GM19395 (cell line): ENCODE data around the gene DYNLT2.
A peak's percentile ranks its signal among the peaks of the same experiment; 100 is the strongest.

Experiments used
- ATAC-seq: cut with Tn5 transposase; IDR thresholded peaks from one replicate; pipeline ENCODE4 v1.9.1; 2021; ENCODE audit warnings: mild to moderate bottlenecking, moderate library complexity; ENCODE audit not compliant: unreplicated experiment

DYNLT2 gene

DNA sequence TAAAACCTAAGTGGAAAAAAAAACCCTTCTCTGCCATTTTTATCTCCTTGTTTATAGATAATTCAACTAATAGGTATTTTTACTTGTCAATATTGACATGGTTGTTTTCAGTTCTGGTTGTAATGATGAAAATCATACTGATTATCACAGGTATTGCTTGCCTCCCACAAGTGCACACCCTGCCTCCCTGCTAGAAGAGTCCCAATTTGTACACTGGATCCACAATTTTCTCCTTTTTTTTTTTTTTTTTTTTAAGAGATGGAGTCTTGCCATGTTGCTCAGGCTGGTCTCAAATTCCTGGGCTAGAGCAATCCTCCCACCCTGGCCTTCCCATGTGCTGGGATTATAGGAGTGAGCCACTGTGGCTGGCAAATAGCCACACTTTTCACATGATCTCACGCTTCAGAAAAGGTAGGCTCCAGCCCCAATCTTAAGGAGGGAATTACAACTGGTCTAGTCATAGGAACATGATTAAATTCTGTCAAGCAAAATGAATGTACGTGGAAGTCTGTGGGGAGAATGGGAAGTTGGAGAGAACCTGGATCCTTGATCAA is 12.3 kb downstream of the DYNLT2 start:
- no peak for ATAC-seq

DNA sequence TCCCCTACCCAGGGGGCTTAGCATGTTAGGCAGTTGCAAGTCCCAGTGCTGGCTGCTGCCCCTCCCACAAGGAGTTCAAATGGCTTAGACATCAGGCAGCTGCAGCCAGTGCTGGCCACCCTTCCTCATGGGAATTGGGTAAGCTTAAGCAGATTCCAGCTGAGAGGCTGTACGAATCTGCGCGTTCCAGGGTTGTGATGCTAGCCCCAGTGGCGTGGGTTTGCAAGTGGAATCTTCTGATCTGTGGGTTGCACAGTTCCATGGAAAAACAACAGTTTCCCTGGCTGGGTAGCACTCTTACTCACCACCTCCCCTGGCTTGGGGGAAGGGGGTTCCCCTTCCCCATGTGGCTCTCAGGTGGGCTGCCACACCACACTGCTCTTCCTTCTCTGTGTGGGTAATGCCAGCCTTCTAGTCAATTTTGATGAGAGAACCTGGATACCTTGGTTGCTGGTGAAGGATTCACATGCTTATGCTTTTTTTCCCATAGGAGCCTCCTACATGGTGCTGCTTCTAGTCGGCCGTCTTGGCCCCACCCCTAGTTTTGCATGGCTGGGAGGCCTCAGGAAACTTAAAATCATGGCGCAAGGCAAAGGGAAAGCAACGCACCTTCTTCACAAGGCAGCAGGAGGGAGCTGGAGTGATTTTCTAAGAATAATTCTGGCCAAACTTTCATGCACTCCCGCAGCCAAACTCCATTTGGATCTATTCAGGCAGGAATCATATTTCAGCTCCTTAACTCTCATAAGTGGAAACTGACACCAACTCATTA is 13.0 kb downstream of the DYNLT2 start:
- ATAC-seq = no peak

DNA sequence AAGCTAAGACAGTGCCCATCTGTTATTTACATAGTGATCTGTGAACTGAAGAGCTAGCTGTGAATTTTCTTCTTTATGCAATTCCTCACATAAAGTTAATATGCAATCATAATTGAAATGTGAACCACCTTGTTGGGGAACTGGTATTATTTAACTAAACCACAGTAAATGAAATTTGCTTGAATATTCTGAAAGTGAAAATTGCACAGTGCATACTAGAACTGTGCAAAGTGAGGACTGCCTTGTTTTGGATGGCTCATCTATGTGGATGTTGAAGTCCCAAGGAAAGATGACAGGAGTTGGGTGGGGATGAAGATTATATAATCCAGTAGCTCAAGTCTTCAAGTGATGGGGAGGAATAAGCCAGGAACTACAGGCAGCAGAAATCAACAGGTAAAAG is 21.4 kb downstream of the DYNLT2 start:
- ATAC-seq = no peak

DNA sequence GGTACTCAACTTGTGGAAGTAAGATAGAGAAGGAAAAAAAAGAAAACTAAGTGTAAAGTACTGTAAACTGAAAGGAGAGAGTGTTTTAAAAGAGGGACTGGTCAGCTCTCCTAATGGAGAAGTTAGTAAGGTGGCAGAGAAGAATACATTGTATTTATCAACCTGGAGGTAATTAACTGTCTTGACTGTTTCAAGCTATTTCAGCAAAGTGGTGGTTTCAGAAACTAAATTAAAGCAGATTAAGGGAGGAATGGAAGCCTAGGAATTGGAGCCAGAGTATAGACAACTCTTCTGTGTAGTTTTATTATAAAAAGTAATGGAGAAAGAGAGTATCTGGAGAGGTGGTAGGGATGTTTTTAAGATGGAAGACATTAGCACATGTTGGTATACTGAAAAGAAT is 24.4 kb downstream of the DYNLT2 start:
- no peak for ATAC-seq

DNA sequence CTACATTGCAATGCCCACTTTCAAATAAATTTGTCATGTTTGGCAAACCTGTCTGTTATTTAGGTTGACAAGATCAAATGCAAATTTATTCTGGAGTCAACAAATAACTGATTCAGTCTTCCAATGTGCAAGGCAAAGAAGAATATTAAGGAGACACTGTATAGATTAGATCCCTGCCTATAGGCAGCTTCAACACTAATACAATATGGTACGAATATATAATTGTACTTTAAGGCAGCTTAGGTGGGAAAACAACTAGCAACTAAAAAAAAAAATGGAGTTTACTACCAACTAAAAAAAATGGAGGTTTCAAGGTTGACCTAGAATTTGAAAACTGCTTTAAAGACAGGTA is 25.3 kb downstream of the DYNLT2 start:
- ATAC-seq = no peak

DNA sequence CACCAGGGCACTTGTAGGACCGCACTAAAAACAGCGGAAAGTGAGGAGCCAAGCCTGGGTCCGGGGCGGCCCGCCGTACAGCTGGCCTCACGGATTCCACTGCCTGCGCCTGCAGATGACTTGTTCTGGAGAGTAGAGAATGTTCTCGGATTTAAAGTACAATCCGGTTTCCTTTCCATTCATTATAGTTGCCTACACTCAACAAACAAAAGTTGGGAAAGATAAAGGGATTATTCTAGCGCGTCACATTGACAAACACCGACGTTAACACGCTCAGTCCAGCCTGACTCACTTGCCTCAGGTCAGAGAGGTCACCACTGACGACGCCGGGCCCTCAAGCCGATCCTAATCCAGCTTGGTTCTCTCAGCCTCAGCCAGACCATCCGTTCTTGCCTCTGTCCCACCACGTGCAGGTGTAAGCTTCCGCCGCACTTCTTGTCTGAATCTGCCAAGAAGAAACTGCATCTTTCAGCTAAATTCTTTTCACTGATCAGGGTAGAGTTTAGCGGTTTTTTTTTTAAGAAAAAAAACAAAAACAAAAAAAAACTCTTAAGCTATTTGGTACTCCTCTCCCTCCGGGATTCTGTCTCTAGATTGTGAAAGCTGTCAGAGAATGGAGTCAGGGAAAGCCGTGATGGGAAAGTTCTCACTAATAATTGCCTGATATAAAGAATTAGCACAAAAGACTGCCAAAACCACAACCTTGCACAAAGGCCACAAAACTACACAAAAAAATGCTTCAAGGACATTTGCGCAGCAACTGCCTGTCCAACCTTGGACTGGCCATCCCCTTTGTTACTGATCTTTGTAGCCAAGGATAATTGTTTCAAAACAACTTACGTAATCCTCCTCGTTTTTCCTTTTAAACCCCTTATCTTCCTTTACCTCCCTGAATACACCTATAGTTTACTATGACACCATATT is 26.0 kb downstream of the DYNLT2 start:
- ATAC-seq = peak; percentile 32

DNA sequence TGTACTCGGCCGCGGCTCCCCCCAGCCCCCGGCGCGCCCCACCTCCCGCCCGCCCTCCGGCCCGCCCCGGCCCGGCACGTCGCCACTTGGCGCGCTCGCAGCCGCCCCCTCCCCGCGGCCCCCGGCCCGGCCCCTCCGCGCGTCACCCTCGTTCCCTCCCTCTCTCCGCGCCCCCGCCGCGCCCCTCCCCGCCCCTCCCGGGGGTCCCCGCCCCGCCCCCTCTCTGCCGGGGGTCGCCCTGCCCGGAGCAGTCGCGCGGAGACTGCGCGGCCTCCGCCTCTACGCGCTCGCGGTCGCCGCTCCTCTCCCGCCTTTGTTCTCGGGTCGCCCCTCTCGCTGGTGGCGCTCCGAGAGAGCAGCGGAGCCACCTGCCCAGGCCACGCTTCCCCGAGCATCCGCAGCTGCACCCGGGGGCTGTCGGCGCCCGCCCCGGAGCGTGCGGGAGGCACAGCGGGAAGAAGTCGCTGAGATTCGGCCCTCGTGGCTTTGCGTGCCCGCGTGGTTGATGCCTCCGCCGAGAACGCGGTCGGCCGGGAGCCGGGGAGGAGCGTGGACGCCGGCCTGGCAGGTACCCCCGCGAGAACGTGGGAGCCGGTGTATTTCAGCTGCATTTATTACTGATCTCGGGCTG is 26.8 kb downstream of the DYNLT2 start, which contains the start of gene PHF10:
Gene PHF10, minus strand, starts transcription at position 7 of the 631 bp plus-strand sequence. CDS start 569 bp downstream, outside the sequence.
- ATAC-seq = peak; percentile 44

DNA sequence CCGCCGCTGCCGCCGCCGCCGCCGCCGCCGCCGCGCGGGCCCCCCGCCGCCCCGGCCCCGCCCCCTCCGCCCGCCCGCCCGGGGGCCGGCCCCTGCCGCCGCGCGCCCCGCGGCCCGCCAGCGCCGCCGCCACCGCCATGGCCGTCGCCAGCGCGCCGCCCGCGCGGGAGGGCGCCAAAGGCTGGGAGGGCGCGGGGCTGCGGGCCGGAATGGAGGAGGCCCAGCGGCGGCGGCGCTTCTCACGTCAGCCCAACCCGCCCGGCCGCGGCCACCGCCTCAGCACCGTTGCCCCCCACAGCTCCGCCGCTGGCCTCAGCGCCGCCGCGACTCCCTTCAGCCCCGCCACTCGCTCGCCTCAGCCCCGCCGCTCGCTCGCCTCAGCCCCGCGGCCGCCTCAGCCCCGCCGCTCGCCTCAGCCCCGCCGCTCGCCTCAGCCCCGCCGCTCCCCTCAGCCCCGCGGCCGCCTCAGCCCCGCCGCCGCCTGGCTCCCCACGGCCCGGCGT is 27.3 kb downstream of the DYNLT2 start:
- ATAC-seq = peak; percentile 31

DNA sequence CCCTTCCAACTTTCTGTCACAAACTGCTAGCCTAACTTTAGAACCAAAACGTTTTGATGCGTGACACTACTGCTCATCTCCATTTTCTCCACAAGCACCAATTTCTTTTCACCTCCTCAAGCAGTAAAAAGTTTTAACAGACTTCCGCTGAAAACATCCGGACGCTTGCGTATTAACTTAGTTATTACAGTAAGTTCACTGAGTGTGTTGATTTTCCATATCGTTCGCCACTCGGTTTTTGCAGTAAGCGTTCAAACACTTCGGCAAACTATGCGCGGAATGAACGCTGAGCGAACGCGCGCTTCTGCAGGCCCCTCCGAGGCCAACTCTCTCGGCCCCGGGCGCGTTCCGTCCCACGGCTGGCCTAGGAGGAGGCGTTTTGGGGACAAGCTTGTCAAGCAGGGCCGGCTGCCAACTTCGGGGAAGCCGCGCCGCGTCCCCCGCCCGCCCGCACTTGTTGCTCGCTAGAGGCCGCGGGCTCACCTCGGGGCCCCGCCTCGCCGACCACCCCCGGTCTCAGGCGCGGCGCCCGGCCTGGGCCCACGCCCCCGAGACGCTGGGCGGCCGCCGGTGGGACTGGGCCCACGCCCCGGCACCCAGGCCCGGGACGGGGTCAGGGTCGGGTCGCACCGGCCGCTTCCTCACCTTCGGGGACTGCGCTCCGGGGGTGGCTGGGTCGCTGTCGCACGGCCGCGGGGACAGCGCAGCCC is 28.0 kb downstream of the DYNLT2 start:
- ATAC-seq = peak; percentile 40

DNA sequence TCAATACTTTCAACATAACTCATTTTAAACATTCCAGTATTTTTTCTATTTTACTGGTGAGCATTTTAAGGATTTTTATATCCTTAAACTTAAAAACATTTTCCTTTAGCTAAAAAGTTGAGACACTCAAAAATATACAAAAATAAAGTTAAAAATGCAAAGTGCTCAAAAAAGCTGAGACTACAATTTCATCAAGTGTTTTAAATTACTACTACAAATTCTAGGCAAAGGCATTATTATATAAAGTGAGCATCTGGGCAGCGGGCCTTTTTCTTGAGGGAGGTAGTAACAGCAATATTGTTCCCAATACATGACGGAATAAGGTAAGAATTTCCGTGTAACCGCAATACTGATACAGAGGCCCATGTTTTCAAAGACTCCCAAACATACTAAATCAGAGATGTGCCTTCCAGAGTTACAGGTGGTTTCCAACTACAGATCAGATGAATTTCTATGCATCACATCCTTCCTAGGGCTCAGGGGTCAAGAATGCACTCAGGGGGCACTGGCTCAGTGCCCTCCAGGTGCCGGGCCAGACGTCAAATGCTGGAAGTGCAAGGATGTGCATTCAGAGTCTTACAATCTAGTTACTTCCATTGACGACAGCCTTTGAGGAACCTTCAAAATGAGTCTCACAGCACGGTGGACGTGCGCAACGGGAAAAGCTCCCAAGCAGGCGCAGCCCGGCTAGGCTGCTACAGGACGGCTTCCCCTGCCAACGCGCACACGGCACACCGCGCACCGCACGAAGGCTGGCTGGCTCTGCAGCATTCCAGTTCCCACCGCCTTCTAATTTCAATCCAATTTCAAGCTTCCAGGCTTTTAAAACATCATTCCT is 28.8 kb downstream of the DYNLT2 start:
- ATAC-seq = peak; percentile 37

DNA sequence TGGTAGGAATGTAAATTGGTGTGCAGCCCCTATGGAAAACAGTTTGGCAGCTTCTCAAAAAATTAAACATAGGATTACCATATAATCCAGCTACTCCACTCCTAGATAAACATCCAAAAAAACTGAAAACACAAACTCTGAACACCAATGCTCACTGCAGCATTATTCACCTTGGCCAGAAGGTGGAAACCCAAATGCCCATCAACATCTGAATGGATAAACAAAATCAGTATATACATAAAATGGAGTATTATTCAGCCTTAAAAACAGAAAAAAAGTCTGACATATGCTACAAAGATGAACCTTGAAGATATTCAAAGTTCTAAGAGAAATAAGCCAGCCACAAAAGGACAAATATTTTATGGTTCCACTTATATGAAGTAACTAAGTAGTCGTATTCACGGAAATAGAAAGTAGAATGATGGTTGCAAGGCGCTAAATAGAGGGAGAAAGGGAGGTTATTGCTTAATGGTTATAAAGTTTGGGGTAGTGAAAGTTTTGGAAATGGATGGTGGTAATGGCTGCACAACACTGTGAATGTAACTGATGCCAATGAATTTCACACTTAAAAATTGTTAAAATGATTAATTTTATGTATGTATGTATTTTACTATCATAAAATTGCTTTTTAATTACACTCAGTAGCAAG is 31.0 kb downstream of the DYNLT2 start:
- no peak for ATAC-seq

DNA sequence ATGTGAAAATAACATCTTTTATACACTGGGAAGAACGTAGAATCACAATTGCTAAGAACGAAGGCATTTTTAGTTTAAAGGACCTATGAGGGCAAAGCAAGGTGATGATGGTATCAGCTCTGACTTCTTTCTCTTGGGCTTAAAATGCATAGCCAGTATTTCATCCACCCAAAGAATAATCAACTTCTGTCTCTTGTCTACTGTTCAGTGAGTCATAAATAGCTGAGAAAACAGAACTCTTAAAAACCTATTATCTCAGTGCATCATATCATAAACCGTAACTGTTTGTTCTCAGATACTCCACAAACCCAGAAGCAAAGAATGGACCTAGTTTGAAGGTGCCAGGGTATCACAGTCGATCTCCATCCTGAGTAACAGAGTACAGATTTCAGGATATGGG is 32.3 kb downstream of the DYNLT2 start:
- ATAC-seq = no peak

DNA sequence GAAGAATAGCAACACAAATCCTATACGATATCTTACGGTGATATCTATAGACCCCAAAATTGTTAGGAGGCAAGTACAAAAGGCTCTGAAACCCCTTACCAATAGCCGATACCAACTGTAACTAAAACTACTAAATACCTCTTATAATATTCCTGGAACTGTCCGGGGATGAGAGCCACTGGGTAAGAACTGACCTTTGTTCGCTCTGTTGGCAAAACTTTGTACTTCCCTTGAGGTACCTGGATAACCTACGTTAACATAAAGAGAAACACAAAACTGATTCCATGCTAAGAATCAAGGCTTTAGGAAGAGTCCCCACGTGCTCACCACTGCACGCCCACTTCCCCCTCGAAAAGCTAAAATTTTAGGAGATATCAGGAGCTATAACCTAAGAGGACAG is 36.8 kb downstream of the DYNLT2 start:
- no peak for ATAC-seq

DNA sequence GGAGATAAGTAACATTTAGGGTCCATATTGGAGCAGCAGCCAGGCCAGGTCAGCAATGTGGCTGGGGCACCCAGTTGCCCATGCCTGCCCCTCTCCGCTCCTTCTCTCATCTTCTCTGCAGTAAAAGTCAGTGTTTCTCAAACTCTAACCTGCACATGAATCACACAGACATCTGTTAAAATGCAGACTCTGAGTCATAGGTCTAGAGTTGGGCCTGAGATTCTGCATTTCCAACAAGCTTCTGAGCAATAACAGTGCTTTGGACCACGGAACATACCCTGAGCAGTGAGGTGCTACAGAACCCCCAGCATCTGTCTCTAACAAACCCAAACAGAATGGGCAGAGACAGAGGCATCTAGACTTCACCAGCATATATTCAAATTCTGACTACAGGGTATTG is 37.2 kb downstream of the DYNLT2 start:
- no peak for ATAC-seq

DNA sequence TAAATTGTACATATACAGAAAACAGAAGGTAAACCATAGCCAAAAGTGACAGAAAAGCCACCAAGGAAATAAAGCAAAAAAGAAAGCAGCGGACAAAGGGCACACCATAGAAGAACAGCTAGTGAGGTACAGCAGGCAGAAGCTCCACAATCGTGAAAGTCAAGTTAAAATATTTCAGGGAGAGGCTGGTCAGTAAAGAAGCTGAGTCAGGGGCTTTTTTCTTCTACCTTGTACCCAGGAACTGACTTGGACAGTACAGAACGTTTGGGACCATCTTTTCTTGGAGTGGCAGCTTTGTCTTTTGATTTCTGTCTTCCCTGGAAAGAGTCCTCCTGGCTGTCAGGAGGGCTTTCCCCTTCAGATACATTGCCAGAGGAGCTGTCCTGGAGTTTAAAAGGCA is 41.4 kb downstream of the DYNLT2 start:
- ATAC-seq = no peak

DNA sequence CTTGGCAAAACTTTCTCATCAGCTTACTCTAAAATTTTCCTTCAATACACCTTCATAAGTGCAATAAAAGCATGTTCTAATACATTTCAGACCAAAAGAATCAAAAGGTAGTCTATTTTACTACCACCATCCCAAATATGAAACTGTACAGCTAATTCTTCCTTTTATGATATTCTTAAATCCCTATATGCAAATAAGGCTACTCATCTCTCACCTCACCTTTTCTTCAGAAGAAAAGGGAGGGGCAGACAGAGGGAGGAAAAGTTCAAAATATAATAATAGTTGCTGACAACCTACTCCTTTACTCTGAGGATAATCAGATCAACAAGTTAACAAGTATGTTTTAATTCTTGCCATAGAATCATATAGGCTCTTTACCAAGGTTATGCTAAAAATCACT is 42.1 kb downstream of the DYNLT2 start:
- no peak for ATAC-seq

DNA sequence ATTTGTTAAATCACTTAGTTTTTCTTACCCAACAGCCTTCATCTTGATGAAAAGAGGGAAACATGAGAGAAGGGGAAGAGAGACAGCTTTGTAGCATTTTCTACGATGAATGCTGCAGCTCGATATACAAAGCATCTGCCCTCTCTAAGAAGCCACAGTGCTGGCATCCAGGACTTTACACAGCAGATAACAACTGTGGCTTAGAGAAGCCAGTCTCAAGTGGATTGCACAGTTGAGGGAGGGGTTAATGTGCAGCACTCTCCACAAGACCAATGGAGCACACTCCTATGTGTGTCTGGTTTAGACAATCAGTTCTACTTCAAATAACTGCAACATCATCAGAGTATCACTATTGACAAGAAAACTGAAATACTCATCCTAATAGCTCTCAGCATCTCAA is 43.6 kb downstream of the DYNLT2 start:
- ATAC-seq = no peak

DNA sequence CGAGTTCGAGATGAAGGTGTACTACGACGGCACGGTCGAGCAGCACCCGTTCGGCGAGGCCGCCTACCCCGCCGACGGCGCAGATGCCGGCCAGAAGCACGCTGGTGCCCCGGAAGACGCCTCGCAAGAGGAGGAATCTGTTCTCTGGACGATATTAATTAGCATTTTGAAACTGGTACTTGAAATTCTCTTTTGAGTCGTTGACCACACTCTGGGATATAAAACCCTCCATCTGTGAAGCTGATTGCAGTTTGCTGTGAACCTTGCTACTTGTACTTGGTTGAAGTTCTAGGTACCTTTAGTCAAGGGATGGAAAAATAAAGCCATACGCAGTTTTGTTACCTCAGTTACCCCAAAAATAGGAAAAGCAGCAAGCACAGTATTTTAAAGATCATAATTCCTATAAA is 48.5 kb downstream of the DYNLT2 start:
- peak; percentile 14 for ATAC-seq
